AG09309 (cell line): ENCODE measurements around the gene CBR4.

Experiments used
- DNase-seq: peaks from one replicate; pipeline ENCODE4 v3.0.0-alpha.2; 2010; ENCODE audit warnings: low read depth
- H3K4me3 ChIP-seq: 2 replicates; pipeline ENCODE4 v1.5.1; 2011; ENCODE audit warnings: mild to moderate bottlenecking, low read depth, low read length, moderate library complexity; ENCODE audit not compliant: control insufficient read depth
- TF ChIP-seq, protein P1 (sequence below): IDR thresholded peaks from 2 replicates; pipeline ENCODE4 v1.5.1; 2011; ENCODE audit warnings: mild to moderate bottlenecking, low read depth, low read length, inconsistent platforms; ENCODE audit not compliant: insufficient read depth, control insufficient read depth; ENCODE audit errors: missing control alignments

CBR4 gene

DNA sequence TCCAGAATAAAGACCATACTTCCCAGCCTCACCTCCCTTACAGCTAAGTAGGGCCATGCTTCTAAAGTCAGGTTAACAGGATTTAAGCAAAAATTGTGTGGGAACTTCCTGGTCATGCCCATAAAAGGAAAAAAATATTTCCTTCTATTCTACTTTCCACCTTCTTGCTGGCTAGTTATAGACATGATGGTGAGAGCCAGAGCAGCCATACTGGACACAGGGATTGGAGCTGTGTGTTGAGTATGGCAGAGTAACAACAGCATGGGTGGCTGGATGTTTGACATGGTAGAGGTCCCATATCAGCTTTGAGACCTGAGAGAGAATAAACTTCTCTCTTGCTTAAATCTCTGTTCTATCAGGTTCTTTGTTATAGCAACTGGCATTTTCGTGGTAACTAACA lies 15.1 kb upstream of the CBR4 start:
- DNase-seq: no peak
- H3K4me3 ChIP-seq: no peak overlapping the region
- TF ChIP-seq, protein P1, sequence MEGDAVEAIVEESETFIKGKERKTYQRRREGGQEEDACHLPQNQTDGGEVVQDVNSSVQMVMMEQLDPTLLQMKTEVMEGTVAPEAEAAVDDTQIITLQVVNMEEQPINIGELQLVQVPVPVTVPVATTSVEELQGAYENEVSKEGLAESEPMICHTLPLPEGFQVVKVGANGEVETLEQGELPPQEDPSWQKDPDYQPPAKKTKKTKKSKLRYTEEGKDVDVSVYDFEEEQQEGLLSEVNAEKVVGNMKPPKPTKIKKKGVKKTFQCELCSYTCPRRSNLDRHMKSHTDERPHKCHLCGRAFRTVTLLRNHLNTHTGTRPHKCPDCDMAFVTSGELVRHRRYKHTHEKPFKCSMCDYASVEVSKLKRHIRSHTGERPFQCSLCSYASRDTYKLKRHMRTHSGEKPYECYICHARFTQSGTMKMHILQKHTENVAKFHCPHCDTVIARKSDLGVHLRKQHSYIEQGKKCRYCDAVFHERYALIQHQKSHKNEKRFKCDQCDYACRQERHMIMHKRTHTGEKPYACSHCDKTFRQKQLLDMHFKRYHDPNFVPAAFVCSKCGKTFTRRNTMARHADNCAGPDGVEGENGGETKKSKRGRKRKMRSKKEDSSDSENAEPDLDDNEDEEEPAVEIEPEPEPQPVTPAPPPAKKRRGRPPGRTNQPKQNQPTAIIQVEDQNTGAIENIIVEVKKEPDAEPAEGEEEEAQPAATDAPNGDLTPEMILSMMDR: no peak

DNA sequence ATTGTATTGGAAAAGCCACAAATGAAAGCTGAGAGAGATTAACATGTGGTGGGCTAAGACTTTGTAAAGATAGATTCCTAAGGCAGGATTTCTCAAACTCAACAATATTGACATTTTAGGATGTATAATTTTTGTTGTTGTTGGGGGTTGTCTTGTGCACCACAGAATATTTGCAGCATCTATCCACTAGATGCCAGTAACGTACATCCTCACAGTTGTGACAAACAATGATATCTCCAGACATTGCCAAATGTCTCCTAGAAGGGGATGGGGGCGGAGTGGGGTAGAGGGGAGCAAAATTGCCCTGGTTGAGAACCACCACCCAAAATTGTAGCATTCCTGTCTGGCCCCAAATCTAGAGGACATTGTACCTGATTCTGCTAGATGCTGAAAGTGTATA lies 14.7 kb upstream of the CBR4 start:
- no peak overlapping the region for H3K4me3 ChIP-seq
- no peak for DNase-seq
- TF ChIP-seq, protein P1: peak; percentile 69

DNA sequence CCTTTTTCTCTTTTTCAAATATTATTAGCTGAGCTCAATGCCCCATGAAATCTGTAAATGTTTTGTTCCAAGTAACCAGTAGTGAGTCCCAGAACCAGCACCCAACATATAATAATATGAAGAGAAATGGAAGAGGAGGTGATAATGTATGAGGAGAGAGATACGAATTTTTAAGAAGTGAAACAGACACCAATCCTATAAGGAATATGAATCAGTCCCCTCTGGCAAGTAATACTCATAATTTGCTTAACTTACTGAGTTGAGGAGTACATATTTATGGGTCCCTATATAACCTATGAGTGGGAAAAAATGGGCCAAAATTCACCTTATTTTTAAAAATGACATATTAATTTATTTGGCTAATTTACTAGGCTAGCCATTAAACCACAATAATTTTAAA lies 8.4 kb upstream of the CBR4 start:
- DNase-seq: no peak
- H3K4me3 ChIP-seq: no peak overlapping the region
- TF ChIP-seq, protein P1: no peak

DNA sequence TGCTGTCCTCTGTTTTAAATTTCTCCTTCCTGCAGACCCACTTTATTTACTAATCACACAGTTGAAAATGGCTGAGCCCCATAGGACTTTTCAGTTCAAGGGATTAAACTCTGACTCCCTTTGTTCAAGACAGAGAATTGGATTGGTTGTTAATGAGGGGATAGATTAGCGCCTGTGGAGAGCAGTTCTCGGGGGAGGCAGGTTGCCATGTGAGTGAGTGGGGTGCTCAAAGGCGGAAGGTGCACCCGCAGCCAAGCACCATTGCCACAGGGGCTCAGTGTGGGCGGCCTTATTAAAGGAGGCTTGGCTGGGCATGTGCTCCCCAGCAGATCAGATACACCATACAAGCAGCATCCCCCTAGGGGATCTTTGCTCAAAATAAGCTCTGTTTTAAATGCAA lies 7.9 kb upstream of the CBR4 start:
- TF ChIP-seq, protein P1: no peak
- no peak for DNase-seq
- H3K4me3 ChIP-seq: no peak overlapping the region

DNA sequence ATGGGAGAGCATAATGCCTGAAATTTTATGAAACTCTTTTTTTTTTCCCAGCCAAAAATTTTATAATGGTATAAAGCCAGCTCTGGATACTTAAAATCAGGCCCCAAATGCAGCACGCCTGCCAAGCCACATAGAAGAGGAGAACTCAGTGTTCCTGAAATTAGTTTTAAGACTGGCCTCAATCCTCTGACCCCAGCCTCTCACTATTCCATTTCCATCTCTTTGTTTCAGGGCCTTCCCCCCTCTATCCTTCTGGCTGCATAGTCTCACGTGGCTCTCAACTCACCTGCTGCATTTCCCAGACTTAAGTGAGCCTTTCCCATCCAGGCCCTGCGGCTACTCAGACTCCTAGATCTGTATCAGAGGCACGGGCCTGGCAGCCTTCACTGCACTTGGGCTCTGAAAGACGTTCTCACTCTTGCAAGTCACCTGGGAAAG lies 5.2 kb upstream of the CBR4 start:
- no peak for DNase-seq
- no peak overlapping the region for H3K4me3 ChIP-seq

DNA sequence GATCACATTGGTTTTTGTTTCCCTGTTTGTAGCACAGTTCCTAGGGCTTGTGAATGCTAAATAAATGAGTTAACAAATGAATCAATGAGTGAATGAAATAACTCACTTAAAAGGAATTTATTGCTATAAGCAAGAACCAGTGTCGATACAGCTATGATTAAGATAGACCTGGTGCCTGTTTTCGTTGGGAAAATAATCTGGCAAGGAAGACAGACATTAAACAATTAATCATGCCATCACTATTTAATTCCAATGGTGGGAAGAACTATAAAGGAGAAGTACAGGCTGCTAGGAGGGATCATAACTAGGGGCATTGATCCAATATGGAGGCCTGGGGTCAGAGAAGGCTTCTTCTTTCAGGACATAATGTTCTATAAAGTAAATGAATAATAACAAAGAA lies 4.5 kb upstream of the CBR4 start:
- no peak overlapping the region for H3K4me3 ChIP-seq
- TF ChIP-seq, protein P1: no peak
- DNase-seq: no peak

More for the DNA sequence above, 5.2 kb upstream of the CBR4 start:
- TF ChIP-seq, protein P1: no peak

DNA sequence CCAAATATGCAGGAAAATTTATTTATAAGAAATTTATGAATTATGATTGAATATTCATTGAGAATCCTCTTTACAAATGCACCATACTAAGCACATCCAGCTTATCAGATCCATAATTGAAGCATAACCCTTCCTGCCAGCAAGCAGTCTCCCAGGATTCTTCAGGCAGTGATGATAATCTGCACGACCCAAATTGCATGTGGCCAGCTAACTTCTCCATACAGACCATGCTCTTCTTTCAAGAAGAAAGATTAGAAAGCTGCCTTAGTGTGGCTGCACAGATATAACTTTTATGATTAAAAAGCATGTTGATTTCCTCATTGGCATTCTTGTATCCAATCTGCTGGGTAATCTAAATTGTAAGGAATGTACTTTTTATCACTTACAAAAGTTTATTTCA lies 3.3 kb upstream of the CBR4 start:
- TF ChIP-seq, protein P1: no peak
- H3K4me3 ChIP-seq: no peak overlapping the region
- no peak for DNase-seq
